Hippocampal formation (tissue), 2 donors: ENCODE data around the gene CLASRP.

ENCODE experiments used
- DNase-seq, 2 donors: peaks; one replicate each; lab custom pipeline; 2025; lab: John Stamatoyannopoulos, UW

Gene CLASRP

GRCh38 chr19:45021971-45022370 is 16.9 kb upstream of the CLASRP start:
- no peak for DNase-seq

GRCh38 chr19:45023048-45023447 is 15.8 kb upstream of the CLASRP start:
- no peak for DNase-seq

GRCh38 chr19:45025264-45025663 is 13.6 kb upstream of the CLASRP start:
- DNase-seq = no peak

- DNase-seq = no peak
Measured at GRCh38 chr19:45027371-45027770, 11.5 kb upstream of the CLASRP start.

GRCh38 chr19:45030825-45031224 is 8.0 kb upstream of the CLASRP start:
- DNase-seq = no peak

- no peak for DNase-seq
Measured at GRCh38 chr19:45032421-45032820, 6.4 kb upstream of the CLASRP start.

GRCh38 chr19:45035755-45036154 is 3.1 kb upstream of the CLASRP start:
- no peak for DNase-seq

GRCh38 chr19:45037393-45038169 is 1.3 kb upstream of the CLASRP start:
- no peak for DNase-seq

- DNase-seq = no peak
Measured at GRCh38 chr19:45040059-45040771, 1.4 kb downstream of the CLASRP start.

- no peak for DNase-seq
Measured at GRCh38 chr19:45041125-45041524, 2.3 kb downstream of the CLASRP start.

GRCh38 chr19:45045671-45046353 is 7.0 kb downstream of the CLASRP start:
- DNase-seq = peak; percentile 83 to 96

- no peak for DNase-seq
Measured at GRCh38 chr19:45046355-45046754, 7.5 kb downstream of the CLASRP start.

- no peak for DNase-seq
Measured at GRCh38 chr19:45047188-45047797, 8.4 kb downstream of the CLASRP start.

- peak in 1 of 2 donors; percentile 20 for DNase-seq
Measured at GRCh38 chr19:45049073-45049736, 10.4 kb downstream of the CLASRP start.

- DNase-seq = no peak
Measured at GRCh38 chr19:45050036-45050435, 11.2 kb downstream of the CLASRP start.

- no peak for DNase-seq
Measured at GRCh38 chr19:45051929-45052579, 13.2 kb downstream of the CLASRP start.

- DNase-seq = no peak
Measured at GRCh38 chr19:45056831-45057230, 18.0 kb downstream of the CLASRP start.

- no peak for DNase-seq
Measured at GRCh38 chr19:45057444-45057843, 18.6 kb downstream of the CLASRP start.

- no peak for DNase-seq
Measured at GRCh38 chr19:45058622-45059159, 19.8 kb downstream of the CLASRP start.

- DNase-seq = peak; percentile 52 to 74
Measured at GRCh38 chr19:45059258-45059965, 20.6 kb downstream of the CLASRP start.
